Mucosa of descending colon (tissue), 3 donors: ENCODE measurements around the gene BMP6. TPM values are rescaled to one million over a fixed set of nuclear protein-coding genes. Genes with fewer than 3 reads are reported as not detected.
A peak's percentile ranks its signal among the peaks of the same experiment; 100 is the strongest.

Experiments used
- ATAC-seq: fragments of 200-7000 bp; cut with Tn5 transposase; one replicate; pipeline ENCODE4 v1.9.1; 2020; ENCODE audit warnings: mild to moderate bottlenecking, moderate library complexity
- DNase-seq, 3 donors: peaks; one replicate each; pipeline ENCODE4 v3.0.0-alpha.2; 2020
- H3K36me3 ChIP-seq: fragments of 200-600 bp; one replicate; pipeline ENCODE4 v1.8.0; 2021; ENCODE audit warnings: low read depth, mild to moderate bottlenecking
- H3K4me1 ChIP-seq: fragments of 200-600 bp; one replicate; pipeline ENCODE4 v1.8.0; 2021; ENCODE audit warnings: low read depth, mild to moderate bottlenecking
- H3K4me3 ChIP-seq: fragments of 200-600 bp; one replicate; pipeline ENCODE4 v1.8.0; 2021; ENCODE audit warnings: mild to moderate bottlenecking
- H3K9me3 ChIP-seq: fragments of 200-600 bp; one replicate; pipeline ENCODE4 v1.8.0; 2021; ENCODE audit warnings: mild to moderate bottlenecking
- intact Hi-C, 2 donors: fragments of 100-400 bp; cut with DNase I in 1 of 2; cut with micrococcal nuclease in 1 of 2; formaldehyde crosslinking; loops; one replicate each; pipeline versions ENCODE4 v1.11.0 to v1.11.1; 2022; cut with DNase I, micrococcal nuclease
- total RNA-seq, 3 donors: library from RNA; stranded (reverse); fragmentation: NEBNext Ultra II Directional in 2 of 3; extraction: Animal tissue kit (Norgen Biotek cat#: 25700) in 2 of 3; gene quantifications; one replicate each; pipeline versions ENCODE4 v1.2.1 to v1.2.4, GENCODE V29; 2021 to 2023
- TF ChIP-seq, protein P1 (sequence below): fragments of 200-600 bp; IDR thresholded peaks from one replicate; pipeline ENCODE4 v1.8.0; 2022; ENCODE audit warnings: antibody characterized with exemption, mild to moderate bottlenecking
- donor health status: DM: no; HTN: no; CAD: no; lungs with moderate emphysema.
- donor health status: DM: no; HTN: no; CAD: no.
- donor health status: DM: no; HTN: yes; CAD: no.

BMP6 gene
- total RNA-seq, 3 donors from 2014 or later, result 0.55 to 1.9 (median 0.98) TPM

GRCh38 chr6:7762760-7763159 is 36.9 kb downstream of the BMP6 start:
- Histone ChIP-seq H3K36me3 (no peaks in the 10 kb centered on the region), H3K9me3 (no peaks in the 10 kb centered on the region), H3K4me3 (no peak overlapping the region), H3K4me1 (no peaks in the 10 kb centered on the region)
- TF ChIP-seq, protein P1, sequence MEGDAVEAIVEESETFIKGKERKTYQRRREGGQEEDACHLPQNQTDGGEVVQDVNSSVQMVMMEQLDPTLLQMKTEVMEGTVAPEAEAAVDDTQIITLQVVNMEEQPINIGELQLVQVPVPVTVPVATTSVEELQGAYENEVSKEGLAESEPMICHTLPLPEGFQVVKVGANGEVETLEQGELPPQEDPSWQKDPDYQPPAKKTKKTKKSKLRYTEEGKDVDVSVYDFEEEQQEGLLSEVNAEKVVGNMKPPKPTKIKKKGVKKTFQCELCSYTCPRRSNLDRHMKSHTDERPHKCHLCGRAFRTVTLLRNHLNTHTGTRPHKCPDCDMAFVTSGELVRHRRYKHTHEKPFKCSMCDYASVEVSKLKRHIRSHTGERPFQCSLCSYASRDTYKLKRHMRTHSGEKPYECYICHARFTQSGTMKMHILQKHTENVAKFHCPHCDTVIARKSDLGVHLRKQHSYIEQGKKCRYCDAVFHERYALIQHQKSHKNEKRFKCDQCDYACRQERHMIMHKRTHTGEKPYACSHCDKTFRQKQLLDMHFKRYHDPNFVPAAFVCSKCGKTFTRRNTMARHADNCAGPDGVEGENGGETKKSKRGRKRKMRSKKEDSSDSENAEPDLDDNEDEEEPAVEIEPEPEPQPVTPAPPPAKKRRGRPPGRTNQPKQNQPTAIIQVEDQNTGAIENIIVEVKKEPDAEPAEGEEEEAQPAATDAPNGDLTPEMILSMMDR, result no peak
- ATAC-seq (no peak), DNase-seq (no peak)
- intact Hi-C loops, result no loop called here

- TF ChIP-seq, protein P1, result no peak
- Histone ChIP-seq H3K36me3 (no peaks in the 10 kb centered on the region), H3K4me3 (no peak overlapping the region), H3K9me3 (no peaks in the 10 kb centered on the region), H3K4me1 (no peaks in the 10 kb centered on the region)
- intact Hi-C loops, result no loop called here
- peak; percentile 15 for ATAC-seq
- DNase-seq, result no peak
Measured at GRCh38 chr6:7763881-7764280, 38.0 kb downstream of the BMP6 start.

DNA sequence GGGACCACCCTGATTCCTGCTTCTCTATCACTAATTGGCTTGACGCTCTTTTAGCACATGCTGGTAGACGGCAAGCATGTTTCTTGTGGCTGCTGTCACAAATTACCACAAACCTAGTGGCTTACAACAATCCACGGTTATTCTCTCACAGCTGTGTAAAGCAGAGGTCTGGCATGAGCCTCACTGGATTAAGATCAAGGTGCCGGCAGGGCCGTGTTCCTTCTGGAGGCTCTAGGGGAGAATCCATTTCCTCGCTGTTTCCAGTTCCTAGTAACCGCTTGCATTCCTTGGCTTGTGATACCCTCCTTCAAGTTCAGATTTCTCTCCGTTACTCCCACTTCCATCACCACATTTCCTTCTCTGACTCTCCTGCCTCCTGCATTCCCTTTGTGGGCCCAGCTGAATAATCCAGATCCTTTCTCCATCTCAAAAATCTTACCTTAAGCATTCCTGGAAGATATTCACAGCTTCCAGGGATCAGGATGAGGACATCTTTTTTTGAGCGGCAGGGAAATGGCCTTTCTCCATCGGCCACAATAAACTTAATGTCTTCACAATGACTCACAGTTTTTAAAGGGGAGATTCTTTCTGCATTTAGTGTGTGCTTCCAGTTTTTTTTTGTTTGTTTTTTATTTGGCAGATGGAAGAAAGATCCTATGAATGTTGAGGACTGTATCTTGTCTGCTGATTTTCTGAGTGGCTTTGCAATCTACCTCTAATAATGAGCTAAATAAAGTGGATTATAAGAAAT is 39.9 kb downstream of the BMP6 start:
- no peaks in the 10 kb centered on the region for H3K36me3 ChIP-seq
- intact Hi-C loops, result no loop called here
- TF ChIP-seq, protein P1, result no peak
- H3K4me1 ChIP-seq, result no peaks in the 10 kb centered on the region
- H3K4me3 ChIP-seq, result no peak overlapping the region
- ATAC-seq (no peak), DNase-seq (no peak)
- no peaks in the 10 kb centered on the region for H3K9me3 ChIP-seq

DNA sequence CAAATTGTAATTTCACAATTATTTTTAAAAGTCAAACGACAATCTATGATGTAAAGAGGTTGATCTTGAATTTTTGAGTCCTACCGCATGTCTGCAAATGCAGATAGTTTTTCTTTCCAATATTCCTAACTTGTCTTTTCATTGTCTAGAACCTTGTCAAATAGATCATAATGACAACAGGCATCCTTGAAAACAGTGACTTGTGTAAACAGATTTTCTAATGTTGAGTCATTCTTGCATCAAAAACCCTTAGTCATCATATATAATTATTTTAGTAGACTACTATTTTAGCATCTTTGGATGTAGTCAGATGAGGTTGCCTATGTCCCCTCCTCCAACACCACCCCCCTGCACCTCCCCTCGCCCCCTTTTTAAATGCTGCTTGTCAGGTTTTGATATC is 43.8 kb downstream of the BMP6 start:
- ATAC-seq, result no peak
- H3K36me3 ChIP-seq, result no peaks in the 10 kb centered on the region
- intact Hi-C loops, result no loop called here

DNA sequence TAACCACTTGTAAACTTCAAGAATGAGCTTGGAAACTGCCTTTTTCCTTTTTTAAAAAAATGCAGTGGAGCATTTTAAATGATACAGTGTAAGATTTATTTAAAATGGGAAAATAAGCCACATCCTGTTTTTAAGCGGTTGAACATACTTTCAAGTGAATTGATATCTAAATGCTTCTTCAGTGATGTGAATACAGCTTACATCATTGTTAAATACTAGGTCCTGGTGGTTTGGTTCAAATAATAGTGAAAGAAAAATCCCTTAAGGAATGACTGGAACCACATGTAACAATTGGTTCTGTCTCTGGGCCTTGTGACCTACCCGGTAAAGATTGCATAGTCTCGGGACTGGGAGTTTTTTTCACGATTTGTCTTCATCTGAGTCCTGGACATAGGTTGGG is 44.2 kb downstream of the BMP6 start:
- TF ChIP-seq, protein P1, result no peak
- Histone ChIP-seq H3K4me3 (no peak overlapping the region), H3K9me3 (no peaks in the 10 kb centered on the region), H3K36me3 (no peaks in the 10 kb centered on the region), H3K4me1 (no peaks in the 10 kb centered on the region)
- no peak for DNase-seq
- intact Hi-C loops, result no loop called here
- no peak for ATAC-seq

More for the DNA sequence above, 43.8 kb downstream of the BMP6 start:
- TF ChIP-seq, protein P1, result no peak
- H3K4me1 ChIP-seq, result no peaks in the 10 kb centered on the region
- DNase-seq, result no peak
- no peaks in the 10 kb centered on the region for H3K9me3 ChIP-seq
- H3K4me3 ChIP-seq, result no peak overlapping the region
